Neuronal stem cell (in vitro differentiated cells): ENCODE results near the gene KIAA0232.

Experiments used
- DNase-seq: peaks from one replicate; pipeline ENCODE4 v3.0.0-alpha.2; 2013; ENCODE audit warnings: low spot score
- H2AFZ ChIP-seq: one replicate; pipeline ENCODE4 v1.6.1; 2013; ENCODE audit warnings: mild to moderate bottlenecking, low read length, inconsistent platforms
- H2AK5ac ChIP-seq: 2 replicates; pipeline ENCODE4 v1.6.1; 2013; ENCODE audit warnings: low read depth, mild to moderate bottlenecking, inconsistent platforms, low read length, moderate library complexity, mixed read lengths
- H2BK120ac ChIP-seq: 2 replicates; pipeline ENCODE4 v1.6.1; 2013; ENCODE audit warnings: low read depth, mild to moderate bottlenecking, inconsistent platforms, low read length, moderate library complexity, mixed read lengths
- H2BK12ac ChIP-seq: one replicate; pipeline ENCODE4 v1.6.1; 2013; ENCODE audit warnings: low read length, inconsistent platforms
- H2BK15ac ChIP-seq: 2 replicates; pipeline ENCODE4 v1.6.1; 2013; ENCODE audit warnings: mild to moderate bottlenecking, low read length, inconsistent platforms, mixed read lengths
- H2BK5ac ChIP-seq: one replicate; pipeline ENCODE4 v1.6.1; 2013; ENCODE audit warnings: inconsistent platforms, mild to moderate bottlenecking, low read length, moderate library complexity
- H3K14ac ChIP-seq: one replicate; pipeline ENCODE4 v1.6.1; 2013; ENCODE audit warnings: low read length, inconsistent platforms
- H3K18ac ChIP-seq: 2 replicates; pipeline ENCODE4 v1.6.1; 2013; ENCODE audit warnings: low read length, inconsistent platforms
- H3K23ac ChIP-seq: 2 replicates; pipeline ENCODE4 v1.6.1; 2013; ENCODE audit warnings: low read depth, mild to moderate bottlenecking, mixed read lengths, low read length, inconsistent platforms; ENCODE audit not compliant: poor library complexity
- H3K27ac ChIP-seq: replicated peaks from 3 replicates; pipeline ENCODE4 v1.5.1; 2013; ENCODE audit warnings: low read length, inconsistent platforms
- H3K27me3 ChIP-seq, 3 experiments: 2 replicates each; pipeline ENCODE4 v1.6.1; 2013; ENCODE audit warnings: low read length in 3 of 3, mild to moderate bottlenecking in 2 of 3, inconsistent platforms in 1 of 3, low read depth in 1 of 3, mixed read lengths in 1 of 3, moderate library complexity in 1 of 3; ENCODE audit not compliant: control insufficient read depth in 3 of 3, insufficient read depth in 3 of 3
- H3K36me3 ChIP-seq, 2 donors: replicated peaks in 1 of 2; 2 replicates each; pipeline ENCODE4 v1.6.1; 2013; ENCODE audit warnings: low read length in 2 of 2; ENCODE audit not compliant: control insufficient read depth in 2 of 2, insufficient read depth in 2 of 2
- H3K4ac ChIP-seq: 2 replicates; pipeline ENCODE4 v1.6.1; 2013; ENCODE audit warnings: inconsistent platforms, mild to moderate bottlenecking, low read length, moderate library complexity
- H3K4me1 ChIP-seq, 2 donors: 1 replicate in 1 of 2; 2 replicates in 1 of 2; pipeline ENCODE4 v1.6.1; 2013; ENCODE audit warnings: low read length in 2 of 2, low read depth in 1 of 2; ENCODE audit not compliant: control insufficient read depth in 2 of 2, insufficient read depth in 1 of 2
- H3K4me2 ChIP-seq: one replicate; pipeline ENCODE4 v1.6.1; 2013; ENCODE audit warnings: mild to moderate bottlenecking, low read length, inconsistent platforms; ENCODE audit not compliant: insufficient read depth, poor library complexity, severe bottlenecking
- H3K4me3 ChIP-seq, 2 donors: 2 replicates each; pipeline ENCODE4 v1.5.1; 2013; ENCODE audit warnings: low read length in 2 of 2, mild to moderate bottlenecking in 2 of 2, inconsistent platforms in 1 of 2, moderate library complexity in 1 of 2
- H3K79me1 ChIP-seq: one replicate; pipeline ENCODE4 v1.6.1; 2013; ENCODE audit warnings: low read depth, mild to moderate bottlenecking, inconsistent platforms, low read length, moderate library complexity
- H3K9ac ChIP-seq: one replicate; pipeline ENCODE4 v1.6.1; 2013; ENCODE audit warnings: mild to moderate bottlenecking, low read depth, low read length, inconsistent platforms; ENCODE audit not compliant: poor library complexity
- H3K9me3 ChIP-seq, 2 donors: replicated peaks in 1 of 2; 2 replicates each; pipeline versions ENCODE3 to v1.6.1; 2013; ENCODE audit warnings: low read length in 2 of 2, mild to moderate bottlenecking in 2 of 2, inconsistent platforms in 1 of 2, low read depth in 1 of 2, mixed read lengths in 1 of 2, moderate library complexity in 1 of 2; ENCODE audit not compliant: control insufficient read depth in 2 of 2, insufficient read depth in 1 of 2
- H4K8ac ChIP-seq: one replicate; pipeline ENCODE4 v1.6.1; 2013; ENCODE audit warnings: low read depth, mild to moderate bottlenecking, inconsistent platforms, low read length, moderate library complexity
- H4K91ac ChIP-seq: one replicate; pipeline ENCODE4 v1.6.1; 2013; ENCODE audit warnings: low read length, low read depth, mild to moderate bottlenecking, inconsistent platforms; ENCODE audit not compliant: poor library complexity
- WGBS, 2 donors: extraction: QIAGEN DNeasy Blood & Tissue Kit; methylation state at CpG; one replicate each; pipeline ENCODE4 v1.1.7; 2013; ENCODE audit warnings: missing lambda C conversion rate in 2 of 2, mixed read lengths in 1 of 2; ENCODE audit not compliant: insufficient read length in 2 of 2, insufficient replicate concordance in 1 of 2; ENCODE audit errors: extremely low coverage in 2 of 2; 5-methylcytosine and 5-hydroxymethylcytosine counted together

The KIAA0232 gene

GRCh38 chr4:6848717-6849305 is 66.3 kb downstream of the KIAA0232 start:
- no CpG with 5 or more reads among the region's 3 CpGs for WGBS, 2 donors
- Histone ChIP-seq H3K27me3 (no peaks in the 10 kb centered on the region), H3K79me1 (peaks cover 7% of the 10 kb centered on the region), H4K8ac (no peak overlapping the region), H4K91ac (no peak overlapping the region), H3K9ac (no peak overlapping the region), H3K9me3 (peaks cover 4 to 11% of the 10 kb centered on the region in 2 donors), H2BK5ac (no peak overlapping the region), H2BK120ac (no peak overlapping the region), H3K27ac (no peak overlapping the region), H2BK12ac (no peak overlapping the region), H2BK15ac (no peak overlapping the region), H3K36me3 (peaks cover 16 to 96% of the 10 kb centered on the region in 2 donors), H3K18ac (no peak overlapping the region), H3K14ac (no peak overlapping the region), H2AFZ (no peak overlapping the region), H2AK5ac (no peak overlapping the region), H3K4me1 (peaks cover 5 to 8% of the 10 kb centered on the region in 2 donors), H3K4me3 (no peak overlapping the region), H3K4ac (no peak overlapping the region), H3K23ac (peak overlapping the region; percentile 80), H3K4me2 (no peak overlapping the region)
- no peak for DNase-seq

- no peak overlapping the region for H3K4me2 ChIP-seq
- H3K36me3 ChIP-seq: peaks cover 16 to 95% of the 10 kb centered on the region in 2 donors
- H3K23ac ChIP-seq: no peak overlapping the region
- H3K18ac ChIP-seq: no peak overlapping the region
- no peak overlapping the region for H2BK12ac ChIP-seq
- H2AK5ac ChIP-seq: no peak overlapping the region
- H2BK5ac ChIP-seq: no peak overlapping the region
- no peak overlapping the region for H3K9ac ChIP-seq
- no peak overlapping the region for H2BK15ac ChIP-seq
- H2BK120ac ChIP-seq: no peak overlapping the region
- no peak overlapping the region for H3K4ac ChIP-seq
- peaks cover 8 to 9% of the 10 kb centered on the region in 2 donors for H3K4me1 ChIP-seq
- no peak for DNase-seq
- H3K14ac ChIP-seq: no peak overlapping the region
- H3K9me3 ChIP-seq: peaks cover 4 to 11% of the 10 kb centered on the region in 2 donors
- no CpG with 5 or more reads among the region's 4 CpGs for WGBS, 2 donors
- H3K4me3 ChIP-seq: no peak overlapping the region
- H4K8ac ChIP-seq: no peak overlapping the region
- H3K79me1 ChIP-seq: peaks cover 7% of the 10 kb centered on the region
- no peak overlapping the region for H2AFZ ChIP-seq
- no peak overlapping the region for H4K91ac ChIP-seq
- H3K27ac ChIP-seq: no peak overlapping the region
- no peaks in the 10 kb centered on the region for H3K27me3 ChIP-seq
Observed at GRCh38 chr4:6849691-6850090, 67.2 kb downstream of the KIAA0232 start.

DNA sequence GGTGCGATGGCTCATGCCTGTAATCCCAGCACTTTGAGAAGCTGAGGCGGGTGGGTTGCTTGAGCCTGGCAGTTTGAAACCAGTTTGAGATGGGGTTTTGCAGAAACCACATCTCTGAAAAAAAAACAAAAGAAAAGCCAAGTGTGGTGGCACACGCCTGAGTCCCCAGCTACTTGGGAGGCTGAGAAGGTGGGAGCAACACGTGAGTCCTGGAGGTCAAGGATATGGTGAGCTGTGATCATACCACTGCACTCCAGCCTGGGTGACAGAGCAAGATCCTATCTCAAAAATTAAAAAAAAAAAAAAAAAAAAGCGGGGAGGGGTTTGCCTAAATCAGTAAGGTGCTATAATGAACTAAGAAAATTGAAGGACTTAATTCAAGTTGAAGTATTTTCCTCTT is 68.9 kb downstream of the KIAA0232 start:
- Histone ChIP-seq H2AFZ (no peak overlapping the region), H2BK12ac (no peak overlapping the region), H3K4me1 (peaks cover under 1 to 9% of the 10 kb centered on the region in 2 donors), H2BK120ac (no peak overlapping the region), H2BK5ac (no peak overlapping the region), H3K79me1 (peaks cover 9% of the 10 kb centered on the region), H3K4ac (no peak overlapping the region), H3K9ac (no peak overlapping the region), H2BK15ac (no peak overlapping the region), H3K27ac (no peak overlapping the region), H3K27me3 (no peaks in the 10 kb centered on the region), H4K8ac (no peak overlapping the region), H3K4me3 (no peak overlapping the region), H3K36me3 (peaks cover 13 to 89% of the 10 kb centered on the region in 2 donors), H2AK5ac (no peak overlapping the region), H3K23ac (no peak overlapping the region), H3K4me2 (no peak overlapping the region), H3K14ac (no peak overlapping the region), H3K9me3 (peaks cover 4 to 11% of the 10 kb centered on the region in 2 donors), H3K18ac (no peak overlapping the region), H4K91ac (no peak overlapping the region)
- WGBS, 2 donors: no CpG with 5 or more reads among the region's 5 CpGs
- no peak for DNase-seq

GRCh38 chr4:6851962-6852361 is 69.4 kb downstream of the KIAA0232 start:
- Histone ChIP-seq H3K4ac (no peak overlapping the region), H2BK12ac (no peak overlapping the region), H3K9me3 (peaks cover 4 to 11% of the 10 kb centered on the region in 2 donors), H2BK5ac (no peak overlapping the region), H3K79me1 (peaks cover 9% of the 10 kb centered on the region), H4K91ac (no peak overlapping the region), H3K4me1 (peaks cover 0 to 6% of the 10 kb centered on the region in 2 donors), H3K27ac (no peak overlapping the region), H3K27me3 (no peaks in the 10 kb centered on the region), H3K4me3 (no peak overlapping the region), H3K36me3 (peaks cover 14 to 90% of the 10 kb centered on the region in 2 donors), H3K23ac (no peak overlapping the region), H3K18ac (no peak overlapping the region), H2BK120ac (no peak overlapping the region), H2BK15ac (no peak overlapping the region), H3K4me2 (no peak overlapping the region), H3K9ac (no peak overlapping the region), H4K8ac (no peak overlapping the region), H2AK5ac (no peak overlapping the region), H2AFZ (no peak overlapping the region), H3K14ac (no peak overlapping the region)
- DNase-seq: no peak
- WGBS, 2 donors: no CpG with 5 or more reads among the region's 2 CpGs
